Activated T-cell treated with anti-CD3 and anti-CD28 coated beads, Interleukin-2, amount 50 U/mL, for 4 hours (primary cell): ENCODE data around the gene EIF3B. TPM values are rescaled to one million over a fixed set of nuclear protein-coding genes. Genes with fewer than 3 reads are reported as not detected.
"Not testable (repeated sequence)": the region's sequence is repeated elsewhere in the genome, so short reads cannot be mapped to it uniquely, and the experiment has no call there.

Source experiments
- ATAC-seq, 2 donors: fragments of 200-7000 bp; cut with Tn5 transposase; one replicate each; pipeline ENCODE4 v1.10.0; 2021
- DNase-seq: peaks from one replicate; pipeline ENCODE4 v3.0.0-alpha.2; 2020
- H3K27me3 Mint-ChIP-seq: one replicate; pipeline ENCODE4 v1.8.0; 2021; ENCODE audit warnings: low read depth, mixed read lengths
- H3K36me3 Mint-ChIP-seq: one replicate; pipeline ENCODE4 v1.8.0; 2022; ENCODE audit warnings: mixed read lengths; ENCODE audit not compliant: insufficient read depth
- H3K4me1 Mint-ChIP-seq: one replicate; pipeline ENCODE4 v1.8.0; 2021; ENCODE audit warnings: low read depth, mixed read lengths
- H3K4me3 Mint-ChIP-seq: one replicate; pipeline ENCODE4 v1.8.0; 2021; ENCODE audit warnings: mild to moderate bottlenecking, moderate library complexity, mixed read lengths
- H3K9me3 Mint-ChIP-seq: one replicate; pipeline ENCODE4 v1.8.0; 2021; ENCODE audit warnings: mixed read lengths
- total RNA-seq, 3 donors: library from RNA; stranded (reverse); gene quantifications; one replicate each; pipeline ENCODE4 v1.2.1, GENCODE V29; 2021

Gene EIF3B
- total RNA-seq, 3 donors from 2014 or later, result 448 to 483 (median 474) TPM

DNA sequence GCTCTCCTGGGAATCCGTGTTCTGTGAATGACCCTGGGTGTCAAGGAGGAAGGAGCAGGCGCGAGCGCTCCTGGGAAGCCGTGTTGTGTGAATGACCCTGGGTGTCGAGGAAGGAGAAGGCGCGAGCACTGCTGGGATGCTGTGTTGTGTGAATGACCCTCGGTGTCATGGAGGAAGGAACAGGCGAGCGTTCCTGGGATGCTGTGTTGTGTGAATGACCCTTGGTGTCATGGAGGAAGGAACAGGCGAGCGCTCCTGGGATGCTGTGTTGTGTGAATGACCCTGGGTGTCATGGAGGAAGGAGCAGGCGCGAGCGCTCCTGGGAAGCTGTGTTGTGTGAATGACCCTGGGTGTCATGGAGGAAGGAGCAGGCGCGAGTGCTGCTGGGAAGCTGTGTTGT lies 23.5 kb downstream of the EIF3B start:
- not testable (repeated sequence) for H3K27me3 Mint-ChIP-seq, H3K4me3 Mint-ChIP-seq, DNase-seq, H3K4me1 Mint-ChIP-seq, H3K9me3 Mint-ChIP-seq, ATAC-seq
- H3K36me3 Mint-ChIP-seq, result peaks cover 51% of the 10 kb centered on the region

DNA sequence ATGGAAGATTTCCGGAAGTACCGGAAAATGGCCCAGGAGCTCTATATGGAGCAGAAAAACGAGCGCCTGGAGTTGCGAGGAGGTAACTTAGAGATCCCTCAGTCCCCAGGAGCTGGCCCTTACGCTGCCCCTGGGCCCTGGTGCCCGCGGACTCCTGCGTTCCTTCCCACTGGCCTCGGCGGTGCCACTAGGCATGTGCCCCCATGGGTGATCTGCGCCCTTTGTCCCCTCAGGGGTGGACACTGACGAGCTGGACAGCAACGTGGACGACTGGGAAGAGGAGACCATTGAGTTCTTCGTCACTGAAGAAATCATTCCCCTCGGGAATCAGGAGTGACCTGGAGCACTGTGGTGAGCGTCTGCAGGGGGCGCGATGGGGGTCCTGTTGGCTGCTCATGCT lies 24.5 kb downstream of the EIF3B start:
- Mint-ChIP-seq H3K4me1 (no peaks in the 10 kb centered on the region), H3K4me3 (no peak overlapping the region), H3K27me3 (no peaks in the 10 kb centered on the region), H3K9me3 (no peaks in the 10 kb centered on the region), H3K36me3 (peaks cover 49% of the 10 kb centered on the region)
- DNase-seq (no peak), ATAC-seq (no peak)

DNA sequence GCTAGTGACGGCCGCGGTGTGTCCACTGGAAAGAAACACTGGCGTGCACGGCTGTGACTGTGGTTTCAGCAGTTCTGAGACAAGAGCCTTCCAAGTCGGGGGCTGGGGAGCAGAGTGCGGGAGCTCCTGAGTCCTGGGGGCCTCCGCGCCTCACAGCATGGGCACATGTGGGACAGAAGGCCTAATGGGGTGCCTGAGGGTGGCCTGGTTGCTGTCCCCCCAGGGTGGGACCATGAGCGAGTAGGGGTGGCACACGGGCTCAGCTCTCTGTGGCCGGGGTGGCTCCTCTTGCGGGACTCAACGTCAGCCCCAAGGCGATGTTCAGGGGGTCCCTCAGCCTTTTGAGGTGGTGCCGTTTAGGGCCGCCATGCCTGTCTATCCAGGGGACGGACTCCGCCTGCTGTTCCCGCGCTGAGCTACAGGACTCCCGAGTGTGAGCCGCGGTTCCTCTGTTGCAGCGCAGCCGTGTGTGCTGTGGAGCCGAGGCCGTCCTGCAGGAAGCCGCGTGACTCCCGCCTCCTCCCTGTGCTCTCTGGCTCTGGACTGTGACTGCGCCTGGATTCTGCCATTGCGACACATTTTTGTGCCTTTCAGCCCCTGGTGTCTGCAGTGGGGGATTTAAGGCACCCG lies 25.3 kb downstream of the EIF3B start:
- no peaks in the 10 kb centered on the region for H3K4me1 Mint-ChIP-seq
- no peak overlapping the region for H3K4me3 Mint-ChIP-seq
- DNase-seq (no peak), ATAC-seq (no peak)
- H3K9me3 Mint-ChIP-seq, result no peaks in the 10 kb centered on the region
- H3K36me3 Mint-ChIP-seq, result peaks cover 44% of the 10 kb centered on the region
- H3K27me3 Mint-ChIP-seq, result no peaks in the 10 kb centered on the region

DNA sequence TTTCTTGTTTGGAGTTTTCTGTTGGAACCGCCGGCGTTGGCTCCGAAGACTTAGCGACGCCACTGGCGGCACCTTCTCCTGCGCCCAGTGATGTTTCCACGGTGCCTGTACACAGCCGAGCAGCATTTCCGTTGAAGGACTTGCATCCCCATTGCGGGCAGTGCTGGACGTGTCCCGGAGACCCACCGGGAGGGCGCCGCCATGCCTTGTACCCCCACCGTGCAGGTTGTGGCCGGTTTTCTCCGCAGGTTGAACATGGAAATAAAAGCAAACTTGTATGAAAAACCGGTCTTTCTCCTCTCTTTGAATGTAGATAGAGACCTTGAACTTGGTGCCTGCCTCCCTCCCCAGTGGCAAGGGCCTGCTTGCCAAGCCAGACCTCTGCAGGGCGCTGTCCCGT lies 25.8 kb downstream of the EIF3B start:
- peaks cover 41% of the 10 kb centered on the region for H3K36me3 Mint-ChIP-seq
- DNase-seq, result no peak
- no peak for ATAC-seq

GRCh38 chr7:2381227-2381626 lies 26.6 kb downstream of the EIF3B start:
- Mint-ChIP-seq H3K9me3 (no peaks in the 10 kb centered on the region), H3K4me3 (no peak overlapping the region), H3K36me3 (peaks cover 40% of the 10 kb centered on the region), H3K27me3 (no peaks in the 10 kb centered on the region), H3K4me1 (no peaks in the 10 kb centered on the region)
- DNase-seq, result no peak
- no peak for ATAC-seq

More for the DNA sequence above, 25.8 kb downstream of the EIF3B start:
- H3K4me3 Mint-ChIP-seq, result no peak overlapping the region
- no peaks in the 10 kb centered on the region for H3K27me3 Mint-ChIP-seq
- H3K4me1 Mint-ChIP-seq, result no peaks in the 10 kb centered on the region
- H3K9me3 Mint-ChIP-seq, result no peaks in the 10 kb centered on the region

GRCh38 chr7:2381881-2382509 lies 27.4 kb downstream of the EIF3B start:
- H3K9me3 Mint-ChIP-seq, result no peaks in the 10 kb centered on the region
- no peaks in the 10 kb centered on the region for H3K27me3 Mint-ChIP-seq
- H3K4me3 Mint-ChIP-seq, result no peak overlapping the region
- DNase-seq (no peak), ATAC-seq (no peak)
- H3K4me1 Mint-ChIP-seq, result no peaks in the 10 kb centered on the region
- H3K36me3 Mint-ChIP-seq, result peaks cover 32% of the 10 kb centered on the region

DNA sequence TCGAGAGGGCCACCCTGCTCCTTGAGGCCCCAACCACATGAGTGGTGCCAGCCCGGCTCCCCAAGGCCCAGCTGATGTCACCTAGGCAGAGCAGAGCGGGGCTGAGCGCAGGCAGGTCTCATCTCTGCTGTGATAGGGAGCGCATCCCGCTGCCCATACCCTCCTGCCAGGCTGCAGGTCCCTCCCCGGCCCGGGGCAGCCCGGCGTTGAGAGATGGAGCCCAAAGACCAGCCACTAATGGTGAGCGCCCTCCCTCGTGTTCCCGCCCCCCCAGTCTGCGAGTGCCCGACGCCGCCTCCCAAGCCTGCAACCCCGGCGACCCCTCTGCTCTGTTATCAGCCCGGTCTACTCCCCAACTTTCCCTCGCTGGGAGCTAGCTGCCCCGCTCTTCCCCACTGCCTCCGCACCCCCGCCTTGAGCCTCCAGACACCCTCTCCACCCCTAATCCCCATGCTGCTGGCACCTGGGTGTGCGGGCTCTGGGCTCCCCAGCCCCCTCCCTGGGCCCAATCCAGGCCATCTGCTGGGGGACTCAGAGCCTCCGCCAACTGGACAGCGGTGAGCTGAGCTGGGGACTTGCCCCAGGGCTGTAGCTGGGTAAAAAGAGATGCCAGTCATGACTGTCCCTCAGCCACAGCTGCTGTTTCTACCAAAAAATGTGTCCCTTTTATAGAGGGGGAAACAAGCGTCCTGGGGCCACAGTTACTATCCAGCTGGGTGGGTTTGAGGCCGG lies 29.1 kb downstream of the EIF3B start:
- no peaks in the 10 kb centered on the region for H3K27me3 Mint-ChIP-seq
- H3K4me1 Mint-ChIP-seq, result no peaks in the 10 kb centered on the region
- ATAC-seq, result no peak
- DNase-seq, result no peak
- H3K36me3 Mint-ChIP-seq, result peaks cover 23% of the 10 kb centered on the region
- H3K4me3 Mint-ChIP-seq, result no peak overlapping the region
- no peaks in the 10 kb centered on the region for H3K9me3 Mint-ChIP-seq

- Mint-ChIP-seq H3K36me3 (peaks cover 14% of the 10 kb centered on the region), H3K4me1 (no peaks in the 10 kb centered on the region), H3K9me3 (no peaks in the 10 kb centered on the region), H3K4me3 (no peak overlapping the region), H3K27me3 (no peaks in the 10 kb centered on the region)
- DNase-seq (no peak), ATAC-seq (peak in 1 of 2 donors; percentile 32)
These were observed 30.0 kb downstream of the EIF3B start for GRCh38 chr7:2384354-2385243.

DNA sequence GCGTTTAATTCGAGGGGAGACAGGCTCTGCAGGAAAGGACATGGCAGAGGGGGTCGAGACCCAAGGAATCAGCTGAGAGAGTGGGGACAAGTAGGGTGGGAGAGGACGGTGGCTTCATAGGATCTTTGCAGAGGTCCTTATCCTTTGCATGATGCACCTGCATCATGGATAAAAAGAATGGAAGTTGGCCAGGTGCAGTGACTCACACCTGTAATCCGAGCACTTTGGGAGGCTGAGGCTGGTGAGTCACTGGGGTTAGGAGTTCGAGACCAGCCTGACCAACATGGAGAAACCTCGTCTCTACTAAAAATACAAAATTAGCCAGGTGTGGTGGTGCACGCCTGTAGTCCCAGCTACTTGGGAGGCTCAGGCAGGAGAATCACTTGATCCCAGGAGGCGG lies 31.5 kb downstream of the EIF3B start:
- H3K9me3 Mint-ChIP-seq, H3K4me1 Mint-ChIP-seq, DNase-seq, H3K36me3 Mint-ChIP-seq, ATAC-seq, H3K4me3 Mint-ChIP-seq, H3K27me3 Mint-ChIP-seq: not testable (repeated sequence)

GRCh38 chr7:2386964-2387669 lies 32.5 kb downstream of the EIF3B start:
- Mint-ChIP-seq H3K27me3 (no peaks in the 10 kb centered on the region), H3K4me3 (no peak overlapping the region), H3K36me3 (peaks cover 2% of the 10 kb centered on the region), H3K4me1 (no peaks in the 10 kb centered on the region), H3K9me3 (no peaks in the 10 kb centered on the region)
- no peak for DNase-seq
- ATAC-seq, result no peak

GRCh38 chr7:2387897-2388636 lies 33.4 kb downstream of the EIF3B start:
- no peak for DNase-seq
- no peak overlapping the region for H3K4me3 Mint-ChIP-seq
- H3K4me1 Mint-ChIP-seq, result no peaks in the 10 kb centered on the region
- peaks cover 2% of the 10 kb centered on the region for H3K36me3 Mint-ChIP-seq
- H3K27me3 Mint-ChIP-seq, result no peaks in the 10 kb centered on the region
- H3K9me3 Mint-ChIP-seq, result no peaks in the 10 kb centered on the region
- no peak for ATAC-seq

DNA sequence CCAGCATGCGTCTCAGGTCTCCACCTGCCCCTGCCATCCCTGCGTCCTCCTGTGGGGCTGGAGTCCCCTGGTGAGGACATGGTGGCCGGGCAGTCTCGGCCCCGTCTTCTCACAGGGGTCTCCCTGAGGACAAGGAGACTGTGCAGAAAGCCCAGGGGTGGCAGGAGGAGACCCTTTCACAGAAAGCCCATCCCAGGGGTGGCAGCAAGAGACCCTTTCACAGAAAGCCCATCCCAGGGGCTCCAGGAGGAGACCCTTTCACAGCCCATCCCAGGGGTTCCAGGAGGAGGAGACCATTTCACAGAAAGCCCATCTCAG lies 34.0 kb downstream of the EIF3B start:
- Mint-ChIP-seq H3K27me3 (no peaks in the 10 kb centered on the region), H3K9me3 (no peaks in the 10 kb centered on the region), H3K36me3 (peaks cover 2% of the 10 kb centered on the region), H3K4me3 (no peak overlapping the region), H3K4me1 (no peaks in the 10 kb centered on the region)
- no peak for ATAC-seq
- no peak for DNase-seq

GRCh38 chr7:2390020-2390816 lies 35.6 kb downstream of the EIF3B start:
- ATAC-seq, H3K4me1 Mint-ChIP-seq, H3K27me3 Mint-ChIP-seq, H3K36me3 Mint-ChIP-seq, H3K9me3 Mint-ChIP-seq, H3K4me3 Mint-ChIP-seq, DNase-seq: not testable (repeated sequence)
